Measurements from ENCODE around the gene EIF3K. TPM values are rescaled to one million over a fixed set of nuclear protein-coding genes. Genes with fewer than 3 reads are reported as not detected.

Gene EIF3K
- total RNA-seq, 4 donors from 2014 or later: 392 to 489 (median 414) TPM

- Histone ChIP-seq H3K4me1 (peaks cover 29 to 100% (median 54%) of the 10 kb centered on the region in 3 donors), H3K4me3 (no peak overlapping the region), H3K36me3 (no peaks in the 10 kb centered on the region), H3K27me3 (no peaks in the 10 kb centered on the region), H3K27ac (peak overlapping the region; percentile 92 to 97 (median 94)), H3K9me3 (no peaks in the 10 kb centered on the region)
- TF ChIP-seq POLR2A (IDR thresholded peaks at IDR 0.05): no peak
- TF ChIP-seq POLR2AphosphoS5 (IDR thresholded peaks at IDR 0.05): peak; percentile 8
- ATAC-seq: peak; percentile 78
- 12% methylated on average over 5 of the region's 10 CpGs; no CpG with 5 or more reads in 1 of the 2 donors for WGBS, 2 donors (ENCODE audit: low coverage in 1 of 2)
Measured at GRCh38 chr19:38683393-38684077, 64.5 kb downstream of the EIF3K start.

DNA sequence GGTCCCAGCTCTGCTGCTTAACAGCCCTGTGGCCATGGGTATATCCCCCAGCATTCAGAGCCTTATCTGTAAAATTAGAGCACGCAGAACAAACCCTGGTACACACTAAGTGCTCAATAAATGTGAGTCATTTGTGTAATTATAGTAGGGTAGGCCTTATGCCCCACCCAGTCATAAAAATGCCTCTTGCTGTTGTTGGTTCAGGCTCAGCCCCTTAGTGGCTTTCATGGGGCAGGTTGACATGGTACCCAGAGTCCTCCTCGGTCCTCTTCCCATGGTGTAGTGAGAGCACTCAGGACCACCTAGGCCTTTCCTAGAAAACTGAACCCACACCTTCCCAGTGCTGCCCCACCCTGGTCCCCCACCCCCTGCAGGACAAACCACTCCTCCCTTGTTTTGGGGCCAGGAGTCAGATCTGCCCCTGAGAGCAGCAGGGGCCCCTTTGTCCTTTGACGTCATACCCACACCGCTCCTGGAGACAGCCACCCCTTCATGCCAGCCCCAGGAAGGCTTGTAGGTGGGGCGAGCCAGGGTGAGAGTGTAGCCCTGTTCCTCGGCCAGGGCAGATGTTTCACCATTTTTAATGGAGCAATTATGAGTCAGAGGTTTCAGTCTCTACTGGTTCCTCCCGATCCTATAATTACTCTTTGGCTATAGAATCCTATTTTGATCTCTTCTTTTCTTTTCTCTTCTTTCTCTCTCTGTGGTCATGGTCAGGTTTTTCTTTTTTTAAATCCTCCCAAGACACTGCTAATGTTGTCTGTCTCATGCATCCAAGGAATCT, 65.3 kb downstream of the EIF3K start:
- WGBS, 2 donors (ENCODE audit: low coverage in 1 of 2): 3 to 23% methylated on average over 3 to 5 of the region's 7 CpGs
- TF ChIP-seq CTCF (IDR thresholded peaks at IDR 0.05) (no peak), POLR2AphosphoS5 (IDR thresholded peaks at IDR 0.05) (peak; percentile 74), EP300 (IDR thresholded peaks at IDR 0.05) (no peak)
- Histone ChIP-seq H3K36me3 (no peaks in the 10 kb centered on the region), H3K27me3 (no peaks in the 10 kb centered on the region), H3K27ac (peak overlapping the region; percentile 92 to 97 (median 94)), H3K4me3 (no peak overlapping the region), H3K4me1 (peaks cover 29 to 100% (median 56%) of the 10 kb centered on the region in 3 donors), H3K9me3 (no peaks in the 10 kb centered on the region)
- peak; percentile 86 for ATAC-seq

GRCh38 chr19:38684862-38685665, 66.1 kb downstream of the EIF3K start:
- H3K27me3 ChIP-seq: no peaks in the 10 kb centered on the region
- H3K4me1 ChIP-seq: peaks cover 29 to 100% (median 56%) of the 10 kb centered on the region in 3 donors
- TF ChIP-seq CTCF (IDR thresholded peaks at IDR 0.05) (no peak), EP300 (IDR thresholded peaks at IDR 0.05) (no peak), POLR2A (IDR thresholded peaks at IDR 0.05) (no peak), POLR2AphosphoS5 (IDR thresholded peaks at IDR 0.05) (no peak)
- 83 to 93% methylated on average over 6 to 7 of the region's 15 CpGs for WGBS, 2 donors (ENCODE audit: low coverage in 1 of 2)
- no peaks in the 10 kb centered on the region for H3K36me3 ChIP-seq
- no peak overlapping the region for H3K4me3 ChIP-seq
- no peak for ATAC-seq
- H3K27ac ChIP-seq: peak overlapping the region; percentile 92 to 97 (median 94)
- no peaks in the 10 kb centered on the region for H3K9me3 ChIP-seq

DNA sequence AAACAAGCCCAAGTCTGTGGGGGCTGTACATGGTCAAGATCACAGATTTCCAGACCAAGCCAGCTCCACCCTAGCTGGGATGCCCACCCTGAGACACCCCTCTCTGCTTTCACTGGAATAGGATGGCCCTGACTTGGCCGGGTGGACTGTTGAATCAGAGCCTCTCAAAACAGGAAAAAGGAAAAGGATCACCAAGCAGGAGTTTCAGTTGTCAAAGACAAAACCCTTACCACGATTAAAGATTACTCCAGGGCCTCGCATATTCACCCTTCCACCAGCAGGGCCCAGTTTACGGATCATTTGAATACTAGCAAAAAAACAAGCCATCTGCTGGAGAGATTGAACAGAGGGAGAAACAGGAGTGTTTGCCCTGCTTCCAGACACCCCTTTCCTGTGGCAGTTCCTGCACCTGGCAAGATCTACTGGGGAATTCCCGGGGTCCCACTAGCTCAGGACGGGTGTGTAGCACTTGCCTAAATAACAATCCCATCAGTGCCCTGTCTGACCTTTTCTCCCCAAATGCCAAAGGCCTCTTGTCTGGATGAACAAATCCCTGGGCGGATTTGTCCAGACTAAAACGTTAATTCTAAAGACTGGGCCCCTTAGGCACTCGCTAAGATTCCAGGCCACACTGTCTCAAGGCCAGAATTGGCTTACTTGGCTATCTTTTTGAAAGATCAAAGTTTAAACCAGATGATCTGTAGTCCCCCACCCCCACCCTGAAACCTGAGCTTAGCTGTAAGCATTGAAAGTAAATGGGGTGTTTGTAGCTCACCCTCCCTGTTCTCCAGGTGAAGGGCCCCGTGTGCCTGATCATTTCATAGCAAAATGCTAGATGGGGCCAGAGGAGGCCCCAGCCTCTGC, 66.9 kb downstream of the EIF3K start:
- H3K27me3 ChIP-seq: no peaks in the 10 kb centered on the region
- 8% methylated on average over 6 of the region's 10 CpGs; no CpG with 5 or more reads in 1 of the 2 donors for WGBS, 2 donors (ENCODE audit: low coverage in 1 of 2)
- TF ChIP-seq CTCF (IDR thresholded peaks at IDR 0.05) (peak in 3 of 4 experiments; percentile 43 to 70 (median 60)), POLR2AphosphoS5 (IDR thresholded peaks at IDR 0.05) (no peak)
- H3K36me3 ChIP-seq: no peaks in the 10 kb centered on the region
- H3K4me1 ChIP-seq: peaks cover 29 to 100% (median 56%) of the 10 kb centered on the region in 3 donors
- no peak overlapping the region for H3K4me3 ChIP-seq
- peak overlapping the region; percentile 92 to 97 (median 94) for H3K27ac ChIP-seq
- ATAC-seq: no peak
- H3K9me3 ChIP-seq: no peaks in the 10 kb centered on the region
